Measurements from ENCODE around the gene PHLDA1. TPM values are rescaled to one million over a fixed set of nuclear protein-coding genes. Genes with fewer than 3 reads are reported as not detected.

Gene PHLDA1
- polyA plus RNA-seq, 1 of the 3 experiments (the other 2 are of a cell fraction), result 26.2 TPM

DNA sequence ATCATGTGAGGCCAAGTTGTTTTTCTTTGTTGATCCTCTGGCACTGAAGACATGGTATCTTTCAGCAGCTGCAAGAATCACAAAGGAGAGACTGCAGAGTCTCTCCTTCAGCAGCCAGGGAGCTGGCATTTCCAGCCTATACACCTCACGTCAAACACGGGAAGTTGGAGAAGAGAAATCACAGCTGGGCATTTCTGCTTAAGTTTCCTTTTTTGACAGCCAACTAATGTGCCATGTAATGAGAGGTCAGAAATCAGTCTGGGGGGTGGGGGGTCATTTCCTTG lies 28.3 kb downstream of the PHLDA1 start:
- H4K20me1 ChIP-seq (ENCODE audit: insufficient read depth), result no peaks in the 10 kb centered on the region
- H3K9me3 ChIP-seq, result no peaks in the 10 kb centered on the region
- ChIA-PET POLR2A (interaction anchor here (0.7 to 1.9 kb wide), 2 partner anchors 10 to 282 kb away, joined by 3 to 7 read pairs; no protein-coding TSS in a partner anchor), CTCF (interaction anchor here (0.6 to 1.7 kb wide), 10 partner anchors 9 to 477 kb away, joined by 3 to 6 read pairs (median 3); no protein-coding TSS in a partner anchor)
- no peak overlapping the region for H3K4me2 ChIP-seq
- H3F3A ChIP-seq (replicated peaks; ENCODE audit: insufficient read depth), result peaks cover 6% of the 10 kb centered on the region
- H3K27me3 ChIP-seq (ENCODE audit: insufficient read depth), result no peaks in the 10 kb centered on the region
- no peak overlapping the region for H3K9ac ChIP-seq
- H3K4me3 ChIP-seq (ENCODE audit: low read depth in 2 of 2, low read length in 1 of 2), result no peak overlapping the region
- H3K79me2 ChIP-seq (ENCODE audit: insufficient read depth), result no peaks in the 10 kb centered on the region
- no peaks in the 10 kb centered on the region for H3K36me3 ChIP-seq (replicated peaks in 1 of 2; ENCODE audit: control insufficient read depth in 1 of 2, insufficient read depth in 2 of 2, low read length in 1 of 2)
- peaks cover 0 to 4% of the 10 kb centered on the region in 2 experiments; a peak in 3 of 4 replicates for H3K4me1 ChIP-seq (ENCODE audit: control insufficient read depth in 1 of 2, insufficient read depth in 2 of 2, low read depth in 1 of 2, low read length in 1 of 2)
- DNase-seq, result peak; percentile 16
- WGBS (ENCODE audit: low lambda C conversion rate), result 42% methylated on average over 2 of the region's 2 CpGs
- TF ChIP-seq CHD2 (IDR thresholded peaks at IDR 0.05; ENCODE audit: low read length, partially characterized antibody) (no peak), RAD21 (IDR thresholded peaks at IDR 0.05; ENCODE audit: low read length) (0 out of 2 replicates have a peak, but pooled peaks have one; percentile 15)
- no peak overlapping the region for H2AFZ ChIP-seq (ENCODE audit: low read depth)
- no peaks in the 10 kb centered on the region for H3K9me2 ChIP-seq
- H3K27ac ChIP-seq (ENCODE audit: low read depth in 2 of 2, low read length in 1 of 2), result peak overlapping the region in 1 of 2 experiments; percentile 67; a peak in 1 of 4 replicates

- H3K9me3 ChIP-seq, result no peaks in the 10 kb centered on the region
- H3K4me3 ChIP-seq (ENCODE audit: low read depth in 2 of 2, low read length in 1 of 2), result no peak overlapping the region
- H3K4me1 ChIP-seq (ENCODE audit: control insufficient read depth in 1 of 2, insufficient read depth in 2 of 2, low read depth in 1 of 2, low read length in 1 of 2), result peaks cover under 1 to 4% of the 10 kb centered on the region in 2 experiments; a peak in 3 of 4 replicates
- H3K9me2 ChIP-seq, result no peaks in the 10 kb centered on the region
- no peak overlapping the region for H2AFZ ChIP-seq (ENCODE audit: low read depth)
- H4K20me1 ChIP-seq (ENCODE audit: insufficient read depth), result no peaks in the 10 kb centered on the region
- H3F3A ChIP-seq (replicated peaks; ENCODE audit: insufficient read depth), result peaks cover 6% of the 10 kb centered on the region
- H3K9ac ChIP-seq, result no peak overlapping the region
- H3K27me3 ChIP-seq (ENCODE audit: insufficient read depth), result no peaks in the 10 kb centered on the region
- DNase-seq, result peak; percentile 52
- no peaks in the 10 kb centered on the region for H3K79me2 ChIP-seq (ENCODE audit: insufficient read depth)
- ChIA-PET CTCF (interaction anchor here (0.6 to 1.7 kb wide), 9 partner anchors 11 to 476 kb away, joined by 3 to 6 read pairs (median 3); no protein-coding TSS in a partner anchor), POLR2A (interaction anchor here (0.7 to 1.9 kb wide), 2 partner anchors 11 to 282 kb away, joined by 3 to 7 read pairs; no protein-coding TSS in a partner anchor)
- H3K27ac ChIP-seq (ENCODE audit: low read depth in 2 of 2, low read length in 1 of 2), result peak overlapping the region in 1 of 2 experiments; percentile 67; a peak in 1 of 4 replicates
- H3K4me2 ChIP-seq, result no peak overlapping the region
- WGBS (ENCODE audit: low lambda C conversion rate), result 30% methylated on average over 1 of the region's 1 CpG
- no peaks in the 10 kb centered on the region for H3K36me3 ChIP-seq (replicated peaks in 1 of 2; ENCODE audit: control insufficient read depth in 1 of 2, insufficient read depth in 2 of 2, low read length in 1 of 2)
- no peak for TF ChIP-seq NRF1 (IDR thresholded peaks at IDR 0.05; ENCODE audit: low read depth, low read length)
- TF ChIP-seq, protein P1, sequence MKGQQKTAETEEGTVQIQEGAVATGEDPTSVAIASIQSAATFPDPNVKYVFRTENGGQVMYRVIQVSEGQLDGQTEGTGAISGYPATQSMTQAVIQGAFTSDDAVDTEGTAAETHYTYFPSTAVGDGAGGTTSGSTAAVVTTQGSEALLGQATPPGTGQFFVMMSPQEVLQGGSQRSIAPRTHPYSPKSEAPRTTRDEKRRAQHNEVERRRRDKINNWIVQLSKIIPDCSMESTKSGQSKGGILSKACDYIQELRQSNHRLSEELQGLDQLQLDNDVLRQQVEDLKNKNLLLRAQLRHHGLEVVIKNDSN (IDR thresholded peaks at IDR 0.05; ENCODE audit: borderline replicate concordance, low read depth), result no peak
- TF ChIP-seq RAD21 (IDR thresholded peaks at IDR 0.05; ENCODE audit: low read length), result no peak; the same call in 1 of the 2 replicates
- TF ChIP-seq SIN3A (IDR thresholded peaks at IDR 0.05; ENCODE audit: borderline replicate concordance, low read depth, low read length), result no peak
- TF ChIP-seq RCOR1 (IDR thresholded peaks at IDR 0.05; ENCODE audit: low read length), result peak; percentile 92
- TF ChIP-seq RXRA (IDR thresholded peaks at IDR 0.05; ENCODE audit: borderline replicate concordance, low read depth), result no peak
- peak; percentile 53; the same call in 1 of the 2 replicates for TF ChIP-seq TEAD4 (IDR thresholded peaks at IDR 0.05; ENCODE audit: borderline replicate concordance, insufficient read depth)
- no peak for TF ChIP-seq NFIC (IDR thresholded peaks at IDR 0.05; ENCODE audit: borderline replicate concordance)
- TF ChIP-seq REST (IDR thresholded peaks at IDR 0.05; ENCODE audit: low read depth, low read length), result no peak
- TF ChIP-seq FOXM1 (IDR thresholded peaks at IDR 0.05; ENCODE audit: low read depth), result no peak
- TF ChIP-seq YY1 (IDR thresholded peaks at IDR 0.05; ENCODE audit: low read depth), result no peak
- TF ChIP-seq ELF1 (IDR thresholded peaks at IDR 0.05), result no peak
- TF ChIP-seq EZH2phosphoT487 (IDR thresholded peaks at IDR 0.05; ENCODE audit: borderline replicate concordance, low read depth), result no peak
- TF ChIP-seq TCF12 (IDR thresholded peaks at IDR 0.05), result peak; percentile 80
- TF ChIP-seq USF2 (IDR thresholded peaks at IDR 0.05; ENCODE audit: borderline replicate concordance, low read depth, low read length), result no peak
- no peak for TF ChIP-seq FOSL2 (IDR thresholded peaks at IDR 0.05; ENCODE audit: borderline replicate concordance, low read depth)
- TF ChIP-seq, protein P2, sequence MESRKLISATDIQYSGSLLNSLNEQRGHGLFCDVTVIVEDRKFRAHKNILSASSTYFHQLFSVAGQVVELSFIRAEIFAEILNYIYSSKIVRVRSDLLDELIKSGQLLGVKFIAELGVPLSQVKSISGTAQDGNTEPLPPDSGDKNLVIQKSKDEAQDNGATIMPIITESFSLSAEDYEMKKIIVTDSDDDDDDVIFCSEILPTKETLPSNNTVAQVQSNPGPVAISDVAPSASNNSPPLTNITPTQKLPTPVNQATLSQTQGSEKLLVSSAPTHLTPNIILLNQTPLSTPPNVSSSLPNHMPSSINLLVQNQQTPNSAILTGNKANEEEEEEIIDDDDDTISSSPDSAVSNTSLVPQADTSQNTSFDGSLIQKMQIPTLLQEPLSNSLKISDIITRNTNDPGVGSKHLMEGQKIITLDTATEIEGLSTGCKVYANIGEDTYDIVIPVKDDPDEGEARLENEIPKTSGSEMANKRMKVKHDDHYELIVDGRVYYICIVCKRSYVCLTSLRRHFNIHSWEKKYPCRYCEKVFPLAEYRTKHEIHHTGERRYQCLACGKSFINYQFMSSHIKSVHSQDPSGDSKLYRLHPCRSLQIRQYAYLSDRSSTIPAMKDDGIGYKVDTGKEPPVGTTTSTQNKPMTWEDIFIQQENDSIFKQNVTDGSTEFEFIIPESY (IDR thresholded peaks at IDR 0.05; ENCODE audit: borderline replicate concordance, low read depth), result no peak
- no peak for TF ChIP-seq MXI1 (IDR thresholded peaks at IDR 0.05; ENCODE audit: low read depth, low read length)
Observed at GRCh38 chr12:76002598-76003354, 28.8 kb downstream of the PHLDA1 start.

Data from SK-N-SH (cell line).